ENCODE measurements around the gene ARHGAP30.
A peak's percentile ranks its signal among the peaks of the same experiment; 100 is the strongest.

ARHGAP30 gene

DNA sequence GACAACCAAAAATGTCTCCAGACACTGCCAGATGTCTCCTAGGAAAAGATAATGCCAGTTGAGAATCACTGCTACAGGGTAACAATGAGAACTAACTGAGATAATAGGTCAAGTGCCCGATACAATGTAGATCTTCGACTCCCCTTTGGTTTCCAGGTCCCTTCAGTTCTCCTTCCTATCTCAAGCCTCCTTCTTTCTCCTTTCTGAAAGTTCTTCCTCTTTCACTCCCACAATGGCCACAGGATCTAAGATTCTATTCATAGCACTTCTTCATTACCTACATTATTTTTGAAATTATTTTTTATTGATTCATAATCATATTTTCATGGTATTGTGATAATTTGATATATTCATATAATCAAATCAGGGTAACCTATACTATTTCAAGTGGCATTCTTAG, 41.8 kb upstream of the ARHGAP30 start:
- Histone ChIP-seq H3K36me3 (replicated peaks) (no peaks in the 10 kb centered on the region), H3K27ac (no peak overlapping the region), H3K4me3 (ENCODE audit: low read depth, low read length) (no peak overlapping the region), H3K27me3 (replicated peaks) (no peaks in the 10 kb centered on the region)
- in situ Hi-C loops (cut with HindIII; ENCODE audit: low pct_ligation_motif_present, low sequenced_read_pairs) = no loop called here
- no peak for DNase-seq
- TF ChIP-seq, protein P1, sequence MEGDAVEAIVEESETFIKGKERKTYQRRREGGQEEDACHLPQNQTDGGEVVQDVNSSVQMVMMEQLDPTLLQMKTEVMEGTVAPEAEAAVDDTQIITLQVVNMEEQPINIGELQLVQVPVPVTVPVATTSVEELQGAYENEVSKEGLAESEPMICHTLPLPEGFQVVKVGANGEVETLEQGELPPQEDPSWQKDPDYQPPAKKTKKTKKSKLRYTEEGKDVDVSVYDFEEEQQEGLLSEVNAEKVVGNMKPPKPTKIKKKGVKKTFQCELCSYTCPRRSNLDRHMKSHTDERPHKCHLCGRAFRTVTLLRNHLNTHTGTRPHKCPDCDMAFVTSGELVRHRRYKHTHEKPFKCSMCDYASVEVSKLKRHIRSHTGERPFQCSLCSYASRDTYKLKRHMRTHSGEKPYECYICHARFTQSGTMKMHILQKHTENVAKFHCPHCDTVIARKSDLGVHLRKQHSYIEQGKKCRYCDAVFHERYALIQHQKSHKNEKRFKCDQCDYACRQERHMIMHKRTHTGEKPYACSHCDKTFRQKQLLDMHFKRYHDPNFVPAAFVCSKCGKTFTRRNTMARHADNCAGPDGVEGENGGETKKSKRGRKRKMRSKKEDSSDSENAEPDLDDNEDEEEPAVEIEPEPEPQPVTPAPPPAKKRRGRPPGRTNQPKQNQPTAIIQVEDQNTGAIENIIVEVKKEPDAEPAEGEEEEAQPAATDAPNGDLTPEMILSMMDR (IDR thresholded peaks at IDR 0.05; ENCODE audit: low read depth, low read length, missing control alignments) = no peak

DNA sequence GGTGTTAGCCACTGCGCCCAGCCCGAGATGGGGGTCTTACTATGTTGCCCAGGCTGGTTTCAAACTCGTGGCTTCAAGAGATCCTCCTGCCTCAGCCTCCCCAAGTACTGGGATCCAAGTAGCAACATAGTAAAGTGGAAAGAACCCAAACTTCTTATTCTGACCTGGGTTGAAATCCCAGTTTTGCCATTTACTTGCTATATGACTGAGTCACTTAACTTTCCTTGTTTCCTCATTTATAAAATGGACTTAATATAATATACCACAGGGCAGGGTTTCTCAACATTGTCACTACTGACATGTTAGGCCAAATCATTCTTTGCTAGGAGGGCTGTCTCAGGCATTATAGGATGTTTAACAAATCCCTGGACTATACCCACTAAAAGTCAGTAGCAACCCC, 41.4 kb upstream of the ARHGAP30 start:
- TF ChIP-seq, protein P1 (IDR thresholded peaks at IDR 0.05; ENCODE audit: low read depth, low read length, missing control alignments) = no peak
- no peak overlapping the region for H3K4me3 ChIP-seq (ENCODE audit: low read depth, low read length)
- no peaks in the 10 kb centered on the region for H3K27me3 ChIP-seq (replicated peaks)
- no peak overlapping the region for H3K27ac ChIP-seq
- no peaks in the 10 kb centered on the region for H3K36me3 ChIP-seq (replicated peaks)
- in situ Hi-C loops (cut with HindIII; ENCODE audit: low pct_ligation_motif_present, low sequenced_read_pairs) = no loop called here
- no peak for DNase-seq

DNA sequence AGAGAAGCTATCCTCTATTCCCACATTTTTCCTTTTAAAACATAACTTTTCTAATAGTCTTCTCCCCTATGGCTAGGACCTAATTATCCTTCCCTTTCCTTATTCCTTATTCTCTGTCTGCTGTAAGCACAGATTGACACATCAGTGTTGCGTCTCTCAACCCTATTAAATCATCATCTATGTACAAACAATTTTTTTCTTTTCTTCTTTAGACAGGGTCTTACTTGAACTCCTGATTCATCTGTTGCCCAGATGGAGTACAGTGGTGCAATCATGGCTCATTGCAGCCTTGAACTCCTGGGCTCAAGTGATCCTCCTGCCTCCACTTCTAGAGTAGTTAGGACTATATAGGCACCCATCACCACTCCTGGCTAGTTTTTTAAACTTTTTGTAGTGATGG, 36.7 kb upstream of the ARHGAP30 start:
- DNase-seq = no peak
- Histone ChIP-seq H3K4me3 (ENCODE audit: low read depth, low read length) (no peak overlapping the region), H3K27me3 (replicated peaks) (no peaks in the 10 kb centered on the region), H3K36me3 (replicated peaks) (peaks cover 8% of the 10 kb centered on the region), H3K27ac (no peak overlapping the region)
- in situ Hi-C loops (cut with HindIII; ENCODE audit: low pct_ligation_motif_present, low sequenced_read_pairs) = no loop called here
- TF ChIP-seq, protein P1 (IDR thresholded peaks at IDR 0.05; ENCODE audit: low read depth, low read length, missing control alignments) = no peak

DNA sequence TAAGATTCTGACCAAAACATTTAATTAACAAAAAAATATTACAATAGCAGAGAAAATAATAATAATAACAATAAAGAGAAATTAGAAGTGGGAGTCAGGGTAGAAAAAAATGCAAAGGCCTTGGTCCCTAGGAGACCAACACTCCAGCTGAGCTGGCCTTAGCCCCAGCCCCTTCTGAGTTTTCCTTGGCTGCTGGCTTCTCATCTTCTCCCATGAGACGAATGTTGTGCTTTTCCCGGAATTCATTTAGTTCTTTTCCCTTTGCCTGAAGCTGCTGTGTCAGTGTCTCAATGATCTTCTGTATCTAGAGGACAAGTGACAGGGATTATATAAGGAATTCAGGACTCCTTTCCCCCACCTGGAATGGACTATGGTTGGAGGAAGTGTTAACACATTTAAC, 30.9 kb upstream of the ARHGAP30 start:
- Histone ChIP-seq H3K27ac (no peak overlapping the region), H3K27me3 (replicated peaks) (no peaks in the 10 kb centered on the region), H3K4me3 (ENCODE audit: low read depth, low read length) (no peak overlapping the region), H3K36me3 (replicated peaks) (peaks cover 19% of the 10 kb centered on the region)
- TF ChIP-seq, protein P1 (IDR thresholded peaks at IDR 0.05; ENCODE audit: low read depth, low read length, missing control alignments) = no peak
- in situ Hi-C loops (cut with HindIII; ENCODE audit: low pct_ligation_motif_present, low sequenced_read_pairs) = no loop called here
- DNase-seq = no peak

DNA sequence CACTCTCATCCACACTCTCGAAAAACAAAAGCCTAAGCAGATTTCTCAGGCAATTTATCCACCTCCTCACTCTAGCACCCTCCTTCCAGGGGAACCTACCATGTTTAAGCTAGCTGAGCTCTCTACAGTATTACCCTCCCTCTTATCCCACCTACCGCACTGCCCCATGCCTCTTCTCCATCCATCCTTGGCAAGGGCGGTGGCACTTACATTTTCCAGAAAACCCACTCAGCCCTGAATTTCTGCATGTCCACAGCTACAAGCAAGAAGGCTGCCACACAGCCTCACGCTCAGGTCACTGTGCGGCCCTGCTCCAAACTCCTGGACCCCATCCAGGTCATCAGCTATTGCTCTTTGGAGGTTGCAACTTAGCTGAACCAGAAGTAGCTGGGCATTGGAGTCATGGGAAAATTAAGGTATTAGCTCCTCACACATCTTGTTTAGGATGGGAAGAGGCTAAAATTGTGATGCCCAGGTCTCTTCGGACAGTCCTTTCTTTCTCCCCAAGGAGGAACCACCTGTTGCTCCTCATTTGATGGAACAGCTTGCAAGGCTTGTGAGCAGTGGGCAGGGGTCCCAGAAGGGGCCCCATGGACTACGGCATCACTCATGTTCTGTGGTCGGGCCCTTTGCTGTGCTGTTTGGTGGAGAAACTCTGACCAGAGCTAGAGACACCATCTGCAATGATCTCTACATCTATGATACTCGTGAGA, 29.6 kb upstream of the ARHGAP30 start:
- TF ChIP-seq, protein P1 (IDR thresholded peaks at IDR 0.05; ENCODE audit: low read depth, low read length, missing control alignments) = no peak
- DNase-seq = no peak
- H3K27me3 ChIP-seq (replicated peaks) = no peaks in the 10 kb centered on the region
- peak overlapping the region; percentile 63 for H3K4me3 ChIP-seq (ENCODE audit: low read depth, low read length)
- no peak overlapping the region for H3K27ac ChIP-seq
- H3K36me3 ChIP-seq (replicated peaks) = peaks cover 19% of the 10 kb centered on the region
- in situ Hi-C loops (cut with HindIII; ENCODE audit: low pct_ligation_motif_present, low sequenced_read_pairs) = no loop called here
